Adrenal gland (tissue), 12 donors: Measurements from ENCODE around the gene ERC2. TPM values are rescaled to one million over a fixed set of nuclear protein-coding genes. Genes with fewer than 3 reads are reported as not detected.
"Not testable (repeated sequence)": the region's sequence is repeated elsewhere in the genome, so short reads cannot be mapped to it uniquely, and the experiment has no call there.

Experiments used
- DNase-seq, 7 donors: peaks; one replicate each; pipeline ENCODE4 v3.0.0-alpha.2; 2019 to 2020
- H3K27ac ChIP-seq, 5 donors: fragments of 200-600 bp; sonication (generic) in 4 of 5; 1 replicate in 3 of 5; 2 replicates in 2 of 5; pipeline versions ENCODE4 v1.5.1 to v1.8.0; 2016 to 2020; ENCODE audit warnings: mild to moderate bottlenecking in 1 of 5
- H3K27me3 ChIP-seq: fragments of 200-600 bp; 2 replicates; pipeline ENCODE4 v1.8.0; 2021
- H3K36me3 ChIP-seq, 2 donors: fragments of 200-600 bp; replicated peaks in 1 of 2; 1 replicate in 1 of 2; 2 replicates in 1 of 2; pipeline versions ENCODE4 v1.5.1 to v1.8.0; 2018 to 2022
- H3K4me1 ChIP-seq, 2 donors: fragments of 200-600 bp; replicated peaks in 1 of 2; 1 replicate in 1 of 2; 2 replicates in 1 of 2; pipeline versions ENCODE4 v1.5.1 to v1.8.0; 2018 to 2021
- H3K4me3 ChIP-seq, 4 donors: fragments of 200-600 bp; sonication (generic) in 3 of 4; one replicate each; pipeline ENCODE4 v1.5.1; 2016 to 2018
- H3K9me3 ChIP-seq, 3 donors: fragments of 200-600 bp; sonication (generic) in 1 of 3; replicated peaks in 1 of 3; 1 replicate in 2 of 3; 2 replicates in 1 of 3; pipeline versions ENCODE4 v1.5.1 to v1.8.0; 2016 to 2021
- CTCF ChIP-seq, 6 experiments: fragments of 450-650 bp in 4 of 6; fragments of 200-600 bp in 2 of 6; sonication (generic) in 1 of 6; IDR thresholded peaks; 1 replicate in 5 of 6; 2 replicates in 1 of 6; pipeline versions ENCODE4 v1.5.1 to v1.8.0; 2016 to 2021; ENCODE audit warnings: antibody characterized with exemption in 6 of 6, mild to moderate bottlenecking in 2 of 6, moderate library complexity in 1 of 6
- POLR2A ChIP-seq, 2 donors: fragments of 450-650 bp; IDR thresholded peaks; one replicate each; pipeline ENCODE4 v1.6.1; 2017; ENCODE audit warnings: antibody characterized with exemption in 2 of 2, mild to moderate bottlenecking in 2 of 2, moderate library complexity in 1 of 2
- WGBS, 4 donors: extraction: QIAGEN DNeasy Blood & Tissue Kit in 2 of 4; methylation state at CpG; one replicate each; pipeline versions ENCODE4 v1.1.5 to v1.1.7; 2013 to 2017; 5-methylcytosine and 5-hydroxymethylcytosine counted together
- intact Hi-C, 2 donors: fragments of 100-400 bp; cut with DNase I; formaldehyde crosslinking; loops; one replicate each; pipeline versions ENCODE4 v1.14.1 to v1.15.0; 2022 to 2023
- polyA plus RNA-seq, 3 donors: library from polyadenylated mRNA; stranded (reverse); fragments of 200-250 nt in 2 of 3; fragments of 350-450 nt in 1 of 3; fragmentation: Illumina TruSeq in 1 of 3; extraction: RNeasy Lipid Tissue Mini Kit (QIAGEN cat#74804) in 1 of 3; gene quantifications; one replicate each; pipeline ENCODE4 v1.2.3, GENCODE V29; 2013 to 2014
- total RNA-seq, 9 donors: library from RNA; depleted of rRNA in 4 of 9; stranded (reverse); fragments of >200 nt in 4 of 9; fragments of 120-200 nt in 1 of 9; fragmentation: NEBNext Ultra II Directional in 1 of 9; extraction: Animal tissue kit (Norgen Biotek cat#: 25700) in 1 of 9; gene quantifications; one replicate each; pipeline versions ENCODE4 v1.1.0 to v1.2.4, GENCODE V29; 2013 to 2023
- donor health status: healthy with polysubstance abuse.
- donor health status: Bipolar disorder and iron deficiency.
- donor health status: DM: yes; HTN: yes; CAD: no.
- donor health status: DM: no; HTN: no; CAD: no.
- donor health status: DM: no; HTN: no; CAD: no.
- donor health status: DM: yes; HTN: yes; CAD: no.

Gene ERC2
- total and polyA plus RNA-seq, 12 donors: 0.47 to 5.8 (median 1.5) TPM

GRCh38 chr3:56269755-56270535 lies 198.3 kb downstream of the ERC2 start:
- Histone ChIP-seq H3K36me3 (no peaks in the 10 kb centered on the region), H3K27ac (no peak overlapping the region), H3K4me1 (no peaks in the 10 kb centered on the region), H3K4me3 (no peak overlapping the region), H3K9me3 (no peaks in the 10 kb centered on the region), H3K27me3 (no peaks in the 10 kb centered on the region)
- 52 to 62% (median 59%) methylated on average over 4 of the region's 4 CpGs for WGBS, 4 donors
- TF ChIP-seq POLR2A (IDR thresholded peaks at IDR 0.05) (no peak), CTCF (IDR thresholded peaks at IDR 0.05) (no peak)
- intact Hi-C loops: no loop called here
- DNase-seq: no peak

DNA sequence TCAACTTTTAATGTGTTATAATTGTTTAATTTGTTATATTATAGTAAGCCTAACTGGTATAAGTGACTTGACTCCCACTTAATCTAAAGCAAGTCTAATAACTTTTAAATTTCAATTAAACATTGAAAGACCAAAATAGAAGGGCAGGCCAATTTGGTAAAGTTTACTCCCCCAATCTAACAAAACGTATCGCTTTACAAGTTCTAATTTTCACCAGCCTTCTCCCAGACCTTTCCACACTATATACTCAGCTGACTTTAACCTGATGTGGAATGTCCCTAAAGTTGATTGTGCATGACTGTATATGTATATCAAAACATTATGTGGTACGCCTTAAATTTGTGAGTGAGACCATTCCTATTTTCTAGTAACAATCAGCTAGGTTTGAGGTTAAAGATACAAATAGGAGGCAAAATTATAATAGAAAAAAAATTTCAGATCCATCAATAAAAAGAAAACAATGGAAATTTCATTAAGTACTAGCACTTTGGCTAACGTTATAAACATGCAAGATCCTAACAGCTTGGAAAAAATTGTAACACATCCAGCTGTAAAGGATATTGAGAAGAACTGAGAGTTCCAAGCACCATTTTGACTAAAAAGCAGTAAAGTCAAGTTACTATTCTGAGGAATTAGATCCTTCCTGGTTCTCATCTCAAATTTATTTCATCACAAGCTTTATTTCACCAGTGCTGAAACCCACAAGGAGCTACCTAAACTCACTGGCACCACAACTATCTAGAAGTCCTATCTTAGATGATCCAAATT lies 199.5 kb downstream of the ERC2 start:
- H3K36me3 ChIP-seq: no peaks in the 10 kb centered on the region
- DNase-seq: no peak
- TF ChIP-seq POLR2A (IDR thresholded peaks at IDR 0.05) (no peak), CTCF (IDR thresholded peaks at IDR 0.05) (no peak)
- no peak overlapping the region for H3K27ac ChIP-seq
- H3K9me3 ChIP-seq: no peaks in the 10 kb centered on the region
- 81 to 89% (median 86%) methylated on average over 4 of the region's 4 CpGs for WGBS, 4 donors
- H3K4me1 ChIP-seq: no peaks in the 10 kb centered on the region
- H3K27me3 ChIP-seq: no peaks in the 10 kb centered on the region
- no peak overlapping the region for H3K4me3 ChIP-seq
- intact Hi-C loops: no loop called here

GRCh38 chr3:56261852-56262251 lies 206.4 kb downstream of the ERC2 start:
- H3K9me3 ChIP-seq, intact Hi-C loops, H3K4me1 ChIP-seq, H3K27me3 ChIP-seq, DNase-seq, H3K27ac ChIP-seq, H3K4me3 ChIP-seq, H3K36me3 ChIP-seq: not testable (repeated sequence)
- WGBS, 4 donors: 46 to 70% (median 58%) methylated on average over 2 of the region's 2 CpGs

DNA sequence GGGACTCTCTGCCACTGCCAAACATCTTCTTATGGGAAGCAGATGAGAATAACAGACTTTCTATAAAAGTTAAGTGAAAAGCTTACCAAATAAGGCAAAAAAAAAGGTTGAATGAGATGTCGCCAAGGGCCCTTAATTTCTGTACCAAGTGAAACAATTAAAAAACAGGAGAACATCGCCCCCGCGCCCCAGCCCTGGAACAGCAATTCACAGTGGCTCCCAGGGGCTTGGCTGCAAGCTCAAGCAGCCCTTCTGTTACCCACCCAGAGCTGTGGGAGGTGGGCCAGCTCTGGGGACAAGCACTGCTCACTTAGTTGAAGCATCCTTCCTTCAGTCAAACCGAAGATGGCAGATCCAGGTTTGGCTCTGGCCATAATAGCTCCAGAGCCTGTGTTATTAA lies 208.0 kb downstream of the ERC2 start:
- intact Hi-C loops: no loop called here
- Histone ChIP-seq H3K4me3 (no peak overlapping the region), H3K27me3 (no peaks in the 10 kb centered on the region), H3K27ac (no peak overlapping the region), H3K36me3 (no peaks in the 10 kb centered on the region), H3K9me3 (no peaks in the 10 kb centered on the region), H3K4me1 (no peaks in the 10 kb centered on the region)
- WGBS, 4 donors: 92 to 97% (median 95%) methylated on average over 5 of the region's 5 CpGs
- DNase-seq: no peak
- TF ChIP-seq POLR2A (IDR thresholded peaks at IDR 0.05) (no peak), CTCF (IDR thresholded peaks at IDR 0.05) (no peak)
